ENCODE data around the gene NGLY1. TPM values are rescaled to one million over a fixed set of nuclear protein-coding genes. Genes with fewer than 3 reads are reported as not detected.

NGLY1 gene
- total and polyA plus RNA-seq, 2 of the 4 experiments (the other 2 are of a cell fraction): 10.0 to 14.9 TPM

DNA sequence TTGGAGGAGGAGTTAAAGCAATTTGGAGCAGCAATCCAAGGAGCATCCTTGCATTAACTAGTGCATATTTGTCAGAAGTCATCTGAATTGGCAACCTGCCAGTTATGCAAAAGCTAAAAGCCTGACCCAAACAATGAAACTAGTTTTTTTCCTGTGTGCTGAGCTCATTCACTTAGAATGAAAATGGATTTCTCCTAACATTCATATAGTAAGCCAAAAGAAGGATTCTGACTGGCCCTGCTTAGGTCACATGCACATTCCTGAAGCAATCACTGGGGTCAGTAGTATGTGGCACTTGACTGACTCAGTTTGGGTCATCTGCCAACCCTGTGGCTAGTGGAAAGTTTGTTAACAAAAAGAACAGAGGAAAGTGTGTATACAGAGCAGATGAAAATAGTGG lies 37.1 kb upstream of the NGLY1 start:
- in situ Hi-C loops (cut with MboI; ENCODE audit: low sequenced_read_pairs): no loop called here
- no peak overlapping the region for H3K4me3 ChIP-seq (ENCODE audit: insufficient read depth, low read depth, low read length)
- no peak overlapping the region for H4K8ac ChIP-seq (ENCODE audit: low read depth in 2 of 2, low read length in 2 of 2)
- CTCF ChIA-PET: interaction anchor here (1.1 kb wide), 1 partner anchor 11 kb away, joined by 3 read pairs; no protein-coding TSS in a partner anchor
- peaks cover 2% of the 10 kb centered on the region for H3K27me3 ChIP-seq (ENCODE audit: control insufficient read depth, insufficient read depth, low read length)
- TF ChIP-seq RCOR1 (IDR thresholded peaks at IDR 0.05; ENCODE audit: insufficient replicate concordance, low read length) (no peak), CHD1 (IDR thresholded peaks at IDR 0.05; ENCODE audit: low read depth, low read length) (no peak), MAFK (IDR thresholded peaks at IDR 0.05; ENCODE audit: low read depth, low read length) (peak; percentile 40; the same call in 1 of the 2 replicates), MAZ (IDR thresholded peaks at IDR 0.05; ENCODE audit: borderline replicate concordance, low read depth, low read length) (0 out of 2 replicates have a peak, but pooled peaks have one; percentile 27), NFE2L2 (IDR thresholded peaks at IDR 0.05; ENCODE audit: low read depth, low read length) (no peak), RAD21 (IDR thresholded peaks at IDR 0.05; ENCODE audit: low read length) (no peak), SMC3 (IDR thresholded peaks at IDR 0.05; ENCODE audit: low read depth, low read length) (no peak), BHLHE40 (IDR thresholded peaks at IDR 0.05; ENCODE audit: low read depth, low read length) (peak; percentile 66; the same call in 1 of the 2 replicates), POLR2A (IDR thresholded peaks at IDR 0.05; ENCODE audit: low read depth, low read length) (no peak), RFX5 (IDR thresholded peaks at IDR 0.05; ENCODE audit: low read depth, low read length) (no peak), CEBPB (IDR thresholded peaks at IDR 0.05; ENCODE audit: low read depth, low read length) (peak; percentile 91), FOS (IDR thresholded peaks at IDR 0.05; ENCODE audit: low read depth, low read length) (no peak), MXI1 (IDR thresholded peaks at IDR 0.05; ENCODE audit: borderline replicate concordance, low read depth, low read length) (no peak)
- TF ChIP-seq, protein P1, sequence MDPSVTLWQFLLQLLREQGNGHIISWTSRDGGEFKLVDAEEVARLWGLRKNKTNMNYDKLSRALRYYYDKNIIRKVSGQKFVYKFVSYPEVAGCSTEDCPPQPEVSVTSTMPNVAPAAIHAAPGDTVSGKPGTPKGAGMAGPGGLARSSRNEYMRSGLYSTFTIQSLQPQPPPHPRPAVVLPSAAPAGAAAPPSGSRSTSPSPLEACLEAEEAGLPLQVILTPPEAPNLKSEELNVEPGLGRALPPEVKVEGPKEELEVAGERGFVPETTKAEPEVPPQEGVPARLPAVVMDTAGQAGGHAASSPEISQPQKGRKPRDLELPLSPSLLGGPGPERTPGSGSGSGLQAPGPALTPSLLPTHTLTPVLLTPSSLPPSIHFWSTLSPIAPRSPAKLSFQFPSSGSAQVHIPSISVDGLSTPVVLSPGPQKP (IDR thresholded peaks at IDR 0.05; ENCODE audit: borderline replicate concordance, low read depth, low read length): no peak
- TF ChIP-seq, protein P2, sequence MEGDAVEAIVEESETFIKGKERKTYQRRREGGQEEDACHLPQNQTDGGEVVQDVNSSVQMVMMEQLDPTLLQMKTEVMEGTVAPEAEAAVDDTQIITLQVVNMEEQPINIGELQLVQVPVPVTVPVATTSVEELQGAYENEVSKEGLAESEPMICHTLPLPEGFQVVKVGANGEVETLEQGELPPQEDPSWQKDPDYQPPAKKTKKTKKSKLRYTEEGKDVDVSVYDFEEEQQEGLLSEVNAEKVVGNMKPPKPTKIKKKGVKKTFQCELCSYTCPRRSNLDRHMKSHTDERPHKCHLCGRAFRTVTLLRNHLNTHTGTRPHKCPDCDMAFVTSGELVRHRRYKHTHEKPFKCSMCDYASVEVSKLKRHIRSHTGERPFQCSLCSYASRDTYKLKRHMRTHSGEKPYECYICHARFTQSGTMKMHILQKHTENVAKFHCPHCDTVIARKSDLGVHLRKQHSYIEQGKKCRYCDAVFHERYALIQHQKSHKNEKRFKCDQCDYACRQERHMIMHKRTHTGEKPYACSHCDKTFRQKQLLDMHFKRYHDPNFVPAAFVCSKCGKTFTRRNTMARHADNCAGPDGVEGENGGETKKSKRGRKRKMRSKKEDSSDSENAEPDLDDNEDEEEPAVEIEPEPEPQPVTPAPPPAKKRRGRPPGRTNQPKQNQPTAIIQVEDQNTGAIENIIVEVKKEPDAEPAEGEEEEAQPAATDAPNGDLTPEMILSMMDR (conservative IDR thresholded peaks at IDR 0.05; ENCODE audit: low read depth, low read length): no peak
- TF ChIP-seq, protein P3, sequence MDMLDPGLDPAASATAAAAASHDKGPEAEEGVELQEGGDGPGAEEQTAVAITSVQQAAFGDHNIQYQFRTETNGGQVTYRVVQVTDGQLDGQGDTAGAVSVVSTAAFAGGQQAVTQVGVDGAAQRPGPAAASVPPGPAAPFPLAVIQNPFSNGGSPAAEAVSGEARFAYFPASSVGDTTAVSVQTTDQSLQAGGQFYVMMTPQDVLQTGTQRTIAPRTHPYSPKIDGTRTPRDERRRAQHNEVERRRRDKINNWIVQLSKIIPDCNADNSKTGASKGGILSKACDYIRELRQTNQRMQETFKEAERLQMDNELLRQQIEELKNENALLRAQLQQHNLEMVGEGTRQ (IDR thresholded peaks at IDR 0.05; ENCODE audit: low read depth, low read length): peak; percentile 95
- no peak overlapping the region for H3K4ac ChIP-seq (ENCODE audit: low read depth, low read length)
- no peaks in the 10 kb centered on the region for H3K9me1 ChIP-seq (ENCODE audit: insufficient read depth, low read length)
- peaks cover 4% of the 10 kb centered on the region; the same call in 1 of the 2 replicates for H4K20me1 ChIP-seq (ENCODE audit: insufficient read depth, low read length)
- H3K36me3 ChIP-seq (ENCODE audit: control insufficient read depth, insufficient read depth, low read length): no peaks in the 10 kb centered on the region
- H3K4me2 ChIP-seq (ENCODE audit: low read depth, low read length): no peak overlapping the region; the same call in 1 of the 2 replicates
- H3K14ac ChIP-seq (replicated peaks; ENCODE audit: low read depth, low read length): no peak overlapping the region
- no peak overlapping the region for H2BK20ac ChIP-seq (ENCODE audit: low read depth, low read length)
- BruUV-seq (replicated peaks): no TSS peak
- peak; percentile 97 for ATAC-seq (ENCODE audit: low read depth)
- H3K4me1 ChIP-seq (ENCODE audit: control insufficient read depth, insufficient read depth, low read length): no peaks in the 10 kb centered on the region
- H3K27ac ChIP-seq (ENCODE audit: insufficient read depth, low read length): no peak overlapping the region
- no peak overlapping the region for H2BK5ac ChIP-seq (ENCODE audit: low read depth, low read length, poor library complexity, severe bottlenecking)
- no peak overlapping the region for H2AK5ac ChIP-seq (ENCODE audit: low read depth, low read length)
- DNase-seq: peak; percentile 99
- no peak overlapping the region for H3K9ac ChIP-seq (ENCODE audit: low read depth, low read length)
- H2AFZ ChIP-seq (replicated peaks; ENCODE audit: low read length, poor library complexity): no peak overlapping the region
- H2AK9ac ChIP-seq (replicated peaks; ENCODE audit: low read depth, low read length, poor library complexity): no peak overlapping the region
- no peak overlapping the region for H3K18ac ChIP-seq (ENCODE audit: low read depth, low read length)
- dilution Hi-C loops (cut with HindIII; ENCODE audit: low sequenced_read_pairs, unreplicated experiment): no loop called here
- H3K9me3 ChIP-seq (ENCODE audit: control insufficient read depth, insufficient read depth, low read length): 0 out of 2 replicates have a peak, but pooled peaks cover 1% of the 10 kb centered on the region
- POLR2A ChIA-PET (ENCODE audit: unreplicated experiment): interaction anchor here (0.8 kb wide), 1 partner anchor 11 kb away, joined by 4 read pairs; no protein-coding TSS in a partner anchor
- no peak overlapping the region for H3K23ac ChIP-seq (ENCODE audit: low read depth, low read length)
- no peaks in the 10 kb centered on the region for H3K79me1 ChIP-seq (ENCODE audit: low read depth in 1 of 2, low read length in 2 of 2)
- no peak overlapping the region for H4K91ac ChIP-seq (ENCODE audit: insufficient read depth, low read depth, low read length)
- H3K56ac ChIP-seq (ENCODE audit: extremely low read depth, insufficient read depth, low read length): no peak overlapping the region
- intact Hi-C loops (cut with micrococcal nuclease): loop anchor here (1.0 to 5.0 kb wide), 2 partner anchors 37 to 158 kb away; partner anchors contain the start of genes NGLY1 and TOP2B
- no peak overlapping the region for H4K5ac ChIP-seq (ENCODE audit: low read depth, low read length)
- H2BK15ac ChIP-seq (ENCODE audit: low read depth, low read length): no peak overlapping the region
- H2BK120ac ChIP-seq (ENCODE audit: low read depth, low read length): no peak overlapping the region
